SIG-M5 treated with dmso at 0.1 percent for 504 hours (cell line): ENCODE measurements around the gene FAM53B.

ENCODE experiments used
- DNase-seq: peaks from one replicate; lab custom pipeline; 2025; ENCODE audit not compliant: unreplicated experiment; lab: John Stamatoyannopoulos, UW

Gene FAM53B

DNA sequence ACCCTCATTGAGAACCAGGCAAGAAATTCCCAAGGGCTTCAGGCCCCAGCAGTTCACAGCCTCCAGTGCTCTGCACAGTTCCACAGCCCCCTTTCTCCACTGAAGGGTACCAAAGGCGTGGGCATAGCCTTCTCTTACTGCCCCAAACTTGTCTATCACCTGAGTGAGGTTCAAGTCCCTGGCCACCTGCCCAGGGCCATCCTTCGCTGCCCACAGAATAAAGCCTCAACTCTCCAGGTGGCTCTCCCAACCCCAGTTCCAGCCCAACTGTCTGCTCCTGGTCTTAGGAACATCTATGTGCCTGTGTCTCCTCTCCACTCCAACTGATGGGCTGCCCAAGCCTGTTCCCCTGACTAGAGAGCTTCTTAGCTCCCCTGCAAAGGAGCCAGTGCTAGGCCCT is 79.1 kb downstream of the FAM53B start:
- no peak for DNase-seq

DNA sequence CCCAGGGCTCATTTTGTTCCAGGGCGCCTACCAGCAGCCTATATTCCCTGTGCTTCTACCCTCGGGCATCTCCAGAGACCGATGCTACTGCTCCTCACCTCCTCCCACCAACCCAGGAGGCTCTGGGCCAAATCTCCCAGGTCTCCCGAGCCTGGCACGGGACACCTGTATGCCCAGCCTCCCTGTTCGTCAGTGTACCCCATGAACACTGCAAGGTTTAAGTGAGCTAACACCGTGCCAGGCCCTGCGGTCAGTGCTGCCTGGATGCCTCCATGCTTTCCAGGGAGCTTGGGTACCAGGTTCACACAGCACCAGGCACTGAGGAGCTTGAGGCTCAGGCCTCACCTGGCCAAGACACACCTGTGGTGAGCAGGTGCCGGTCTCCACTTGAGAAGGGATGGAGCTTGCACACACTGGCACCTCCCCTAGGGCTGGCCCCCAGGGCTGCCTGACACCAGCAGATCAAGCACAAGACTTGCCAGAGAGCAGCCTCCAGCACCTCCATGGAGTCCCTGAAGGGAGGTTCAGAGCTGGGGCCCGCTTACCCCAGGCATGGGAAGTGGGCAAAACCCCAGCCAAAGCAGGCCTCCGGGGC is 80.3 kb downstream of the FAM53B start:
- DNase-seq: no peak

- no peak for DNase-seq
Measured at GRCh38 chr10:124663228-124663627, 81.0 kb downstream of the FAM53B start.

DNA sequence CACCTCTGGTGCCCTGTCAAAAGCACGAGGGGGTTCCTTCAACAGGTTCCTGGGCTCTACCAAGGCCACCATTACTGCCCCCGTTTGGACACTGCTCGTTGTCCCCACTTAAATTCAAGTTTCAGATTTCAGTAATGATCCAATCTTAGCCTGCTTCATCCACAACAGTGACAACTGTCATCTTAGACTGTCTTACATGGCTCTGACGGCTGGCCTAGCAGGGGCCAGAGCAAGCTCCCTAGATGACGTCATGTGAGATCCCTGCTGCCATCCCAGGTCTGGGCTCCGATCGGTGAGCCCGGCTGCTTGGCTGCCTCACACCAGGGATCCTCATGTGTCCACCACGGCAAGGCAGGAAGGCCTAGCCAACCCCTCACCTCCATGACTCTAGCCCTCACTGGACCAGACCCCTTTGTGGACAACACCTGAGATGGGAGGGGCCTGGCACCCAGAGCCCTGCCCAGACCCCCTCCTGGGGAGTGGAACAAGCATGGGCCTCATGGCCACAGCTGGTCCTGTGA is 82.5 kb downstream of the FAM53B start:
- no peak for DNase-seq

GRCh38 chr10:124660404-124661125 is 83.6 kb downstream of the FAM53B start:
- no peak for DNase-seq

- DNase-seq: no peak
Measured at GRCh38 chr10:124659380-124659779, 84.8 kb downstream of the FAM53B start.

GRCh38 chr10:124658591-124659242 is 85.5 kb downstream of the FAM53B start:
- DNase-seq: no peak

- DNase-seq: no peak
Measured at GRCh38 chr10:124657806-124658205, 86.4 kb downstream of the FAM53B start.

- DNase-seq: no peak
Measured at GRCh38 chr10:124656541-124656940, 87.6 kb downstream of the FAM53B start.

DNA sequence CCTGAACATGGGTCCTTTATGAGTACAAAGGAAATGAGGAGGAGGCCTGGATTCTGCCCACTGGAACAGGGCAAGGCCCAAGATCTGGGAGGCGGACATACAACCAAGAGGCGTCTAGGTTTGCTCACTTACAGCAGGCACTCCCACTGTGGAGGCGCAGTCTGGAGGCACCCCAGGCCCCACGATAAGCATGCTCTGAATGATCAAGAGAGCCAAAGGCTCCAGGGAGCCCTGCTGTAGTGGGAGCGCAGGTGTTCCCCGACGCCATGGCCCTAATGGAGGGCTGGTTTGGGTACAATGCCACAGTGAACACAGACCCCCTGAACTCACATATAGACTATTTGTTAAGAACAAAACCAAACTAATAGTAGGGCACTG is 88.1 kb downstream of the FAM53B start:
- no peak for DNase-seq

DNA sequence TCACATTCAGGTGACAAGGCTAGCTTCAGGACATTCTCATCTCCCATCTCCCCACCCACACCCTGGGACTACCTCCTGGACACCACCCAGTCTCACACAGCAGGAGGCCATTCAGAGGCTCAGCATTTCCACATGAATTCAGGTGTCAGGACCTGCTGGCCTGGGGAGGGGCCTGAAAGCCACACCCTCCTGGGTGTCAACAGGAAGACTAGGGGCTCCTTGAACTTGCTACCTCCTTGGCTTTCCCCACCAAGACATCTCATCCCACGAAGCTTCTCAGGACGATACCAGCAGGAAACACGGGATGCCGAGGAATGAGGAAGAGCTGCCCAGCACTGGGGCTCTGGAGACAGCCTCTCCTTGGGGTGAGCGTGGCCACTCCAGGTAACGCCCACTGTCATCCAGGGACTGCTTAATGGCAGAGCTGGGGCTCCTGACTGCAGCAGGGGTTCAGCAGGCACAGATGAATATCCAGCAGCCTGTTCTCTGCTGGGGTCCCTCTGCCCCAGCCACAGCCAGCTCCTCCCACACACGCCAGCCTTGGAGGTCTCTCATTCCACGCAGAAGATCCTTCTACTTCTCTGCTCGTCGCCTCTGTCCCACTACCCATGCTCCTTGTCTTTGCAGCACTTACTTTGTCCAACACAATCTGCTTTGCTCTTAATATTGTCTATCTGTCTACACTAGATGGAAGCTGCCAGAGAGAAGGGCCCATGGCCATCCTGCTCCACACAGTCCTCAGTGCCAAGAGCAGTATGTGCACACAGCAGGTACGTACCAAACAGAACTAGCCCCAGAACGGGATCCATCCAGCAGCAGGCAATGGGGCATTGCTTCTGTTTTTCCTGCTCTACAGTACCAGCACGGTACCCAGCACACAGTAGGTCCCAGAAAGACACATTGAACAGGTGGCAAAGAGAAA is 88.7 kb downstream of the FAM53B start:
- no peak for DNase-seq

- DNase-seq: no peak
Measured at GRCh38 chr10:124654686-124655085, 89.5 kb downstream of the FAM53B start.

- DNase-seq: no peak
Measured at GRCh38 chr10:124653811-124654651, 90.1 kb downstream of the FAM53B start.

- DNase-seq: no peak
Measured at GRCh38 chr10:124653311-124653710, 90.9 kb downstream of the FAM53B start.

GRCh38 chr10:124652701-124653100 is 91.5 kb downstream of the FAM53B start:
- DNase-seq: no peak

GRCh38 chr10:124652200-124652599 is 92.0 kb downstream of the FAM53B start:
- DNase-seq: no peak

- DNase-seq: no peak
Measured at GRCh38 chr10:124651402-124651891, 92.7 kb downstream of the FAM53B start.

DNA sequence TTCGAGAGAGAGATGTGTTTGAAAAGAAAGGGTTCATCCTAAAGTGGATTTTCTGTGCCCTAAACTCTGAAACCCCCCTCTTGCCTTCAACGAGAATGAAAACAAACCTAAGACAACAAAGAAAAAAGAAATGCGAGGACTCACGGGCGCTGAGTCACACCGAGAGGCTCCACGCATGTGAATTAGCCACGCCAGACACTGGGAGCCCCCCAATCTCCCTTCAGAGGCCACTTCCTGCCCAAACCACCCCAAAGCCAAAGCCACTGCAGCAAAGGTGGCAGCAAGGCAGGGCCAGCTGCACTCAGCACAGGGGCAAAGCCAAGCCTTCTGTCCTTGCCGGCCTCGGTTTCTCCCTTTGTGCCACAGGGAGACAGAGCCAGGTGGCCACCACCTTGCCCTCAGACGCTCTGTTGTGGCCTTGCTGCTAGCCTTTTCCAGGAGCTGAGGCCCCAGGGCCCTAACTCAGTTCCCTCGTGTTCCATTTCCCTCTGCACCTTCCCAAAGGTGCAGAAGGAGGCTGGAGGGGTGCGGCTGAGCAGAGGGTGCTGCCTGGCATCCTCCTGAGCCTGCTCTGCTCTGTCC is 93.3 kb downstream of the FAM53B start:
- no peak for DNase-seq

GRCh38 chr10:124650263-124650662 is 93.9 kb downstream of the FAM53B start:
- DNase-seq: no peak

GRCh38 chr10:124649214-124649613 is 95.0 kb downstream of the FAM53B start:
- DNase-seq: peak; percentile 32
